Natural killer cell treated with Interleukin-12 subunit alpha and Interleukin-12 subunit beta and Interleukin-15 and Interleukin-18, amount 100 ng/mL, for 72 hours (primary cell): ENCODE measurements around the gene PPP1R3F. TPM values are rescaled to one million over a fixed set of nuclear protein-coding genes. Genes with fewer than 3 reads are reported as not detected.
"Not testable (repeated sequence)": the region's sequence is repeated elsewhere in the genome, so short reads cannot be mapped to it uniquely, and the experiment has no call there.

Experiments used
- ATAC-seq, 2 donors: fragments of 150-1000 bp; cut with Tn5 transposase in 1 of 2; sonication (Bioruptor Pico), chemical (Tn5 transposase) in 1 of 2; 2 replicates each; pipeline ENCODE4 v1.10.0; 2021
- DNase-seq: peaks from one replicate; pipeline ENCODE4 v3.0.0; 2022; ENCODE audit warnings: low spot score
- H3K27ac Mint-ChIP-seq, 2 donors: 1 replicate in 1 of 2; 2 replicates in 1 of 2; pipeline ENCODE4 v1.8.0; 2022; ENCODE audit warnings: mixed read lengths in 2 of 2, mild to moderate bottlenecking in 1 of 2, moderate library complexity in 1 of 2
- H3K27me3 Mint-ChIP-seq, 2 donors: 1 replicate in 1 of 2; 2 replicates in 1 of 2; pipeline ENCODE4 v1.8.0; 2022; ENCODE audit warnings: mixed read lengths in 2 of 2
- H3K36me3 Mint-ChIP-seq: one replicate; pipeline ENCODE4 v1.8.0; 2022; ENCODE audit warnings: mixed read lengths
- H3K4me1 Mint-ChIP-seq, 2 donors: 1 replicate in 1 of 2; 2 replicates in 1 of 2; pipeline ENCODE4 v1.8.0; 2022; ENCODE audit warnings: low read depth in 2 of 2, mixed read lengths in 2 of 2, mild to moderate bottlenecking in 1 of 2
- H3K4me3 Mint-ChIP-seq: one replicate; pipeline ENCODE4 v1.8.0; 2022; ENCODE audit warnings: mixed read lengths
- H3K9me3 Mint-ChIP-seq: 2 replicates; pipeline ENCODE4 v1.8.0; 2022; ENCODE audit warnings: mixed read lengths
- total RNA-seq, 2 donors: library from RNA; stranded (reverse); gene quantifications; one replicate each; pipeline ENCODE4 v1.2.3, GENCODE V29; 2022

Gene PPP1R3F
- total RNA-seq, 2 donors from 2014 or later = 3.4 to 3.8 TPM

GRCh38 chrX:49323735-49324134 is 54.1 kb downstream of the PPP1R3F start:
- H3K27me3 Mint-ChIP-seq, H3K4me1 Mint-ChIP-seq, DNase-seq, H3K27ac Mint-ChIP-seq, H3K4me3 Mint-ChIP-seq, ATAC-seq, H3K36me3 Mint-ChIP-seq, H3K9me3 Mint-ChIP-seq: not testable (repeated sequence)

- not testable (repeated sequence) for DNase-seq, H3K27me3 Mint-ChIP-seq, ATAC-seq, H3K4me3 Mint-ChIP-seq, H3K27ac Mint-ChIP-seq, H3K36me3 Mint-ChIP-seq, H3K4me1 Mint-ChIP-seq, H3K9me3 Mint-ChIP-seq
These were observed 60.8 kb downstream of the PPP1R3F start for GRCh38 chrX:49330421-49330820.

GRCh38 chrX:49331282-49331681 is 61.7 kb downstream of the PPP1R3F start, which contains the start of gene GAGE13:
Gene GAGE13, plus strand, starts transcription at chrX:49331582. Its CDS starts 1,156 bp downstream, at chrX:49332738.
- H3K9me3 Mint-ChIP-seq, H3K4me3 Mint-ChIP-seq, H3K27ac Mint-ChIP-seq, H3K27me3 Mint-ChIP-seq, ATAC-seq, H3K4me1 Mint-ChIP-seq, DNase-seq, H3K36me3 Mint-ChIP-seq: not testable (repeated sequence)

GRCh38 chrX:49331841-49332240 is 62.2 kb downstream of the PPP1R3F start:
- H3K4me1 Mint-ChIP-seq, H3K36me3 Mint-ChIP-seq, DNase-seq, H3K9me3 Mint-ChIP-seq, H3K27me3 Mint-ChIP-seq, ATAC-seq, H3K27ac Mint-ChIP-seq, H3K4me3 Mint-ChIP-seq: not testable (repeated sequence)

Other genes starting within 250 kb of the PPP1R3F start
- gene TFE3, start 226.4 kb upstream of the PPP1R3F start, total RNA-seq = 10 to 100 TPM; 38.6 to 45.6 TPM
- 1 to 10 TPM; 5.3 to 9.0 TPM for gene CCDC120, start 210.8 kb upstream of the PPP1R3F start, total RNA-seq
- gene PRAF2, start 195.8 kb upstream of the PPP1R3F start, total RNA-seq = 10 to 100 TPM; 16.4 to 19.5 TPM
- 10 to 100 TPM; 48.1 to 62.3 TPM for gene WDR45, start 189.9 kb upstream of the PPP1R3F start, total RNA-seq
- gene GPKOW, start 146.1 kb upstream of the PPP1R3F start, total RNA-seq = 10 to 100 TPM; 19.1 to 27.7 TPM
- gene MAGIX, start 107.0 kb upstream of the PPP1R3F start, total RNA-seq = 1 to 10 TPM; 1.2 to 1.3 TPM
- 10 to 100 TPM; 50.6 to 54.0 TPM for gene PLP2, start 97.9 kb upstream of the PPP1R3F start, total RNA-seq
- 10 to 100 TPM; 13.1 to 16.0 TPM for gene PRICKLE3, start 83.4 kb upstream of the PPP1R3F start, total RNA-seq
- gene SYP, start 69.6 kb upstream of the PPP1R3F start, total RNA-seq = 1 to 10 TPM in 1 of 2 donors, under 1 TPM in 1; 0.84 to 1.7 TPM
- gene CACNA1F, start 36.5 kb upstream of the PPP1R3F start, total RNA-seq = under 1 TPM in 1 of 2 donors, not detected in 1; 0.14 TPM
- 10 to 100 TPM; 25.6 to 25.7 TPM for gene CCDC22, start 34.3 kb upstream of the PPP1R3F start, total RNA-seq
- under 1 TPM; 0.55 to 0.78 TPM for gene FOXP3, start 5.1 kb upstream of the PPP1R3F start, total RNA-seq
- gene GAGE10, start 33.9 kb downstream of the PPP1R3F start, total RNA-seq = not detected
- not detected for gene GAGE12J, start 52.2 kb downstream of the PPP1R3F start, total RNA-seq
- gene GAGE13, start 61.8 kb downstream of the PPP1R3F start, total RNA-seq = not detected